GM18499 (cell line): ENCODE measurements around the gene MEIOB.

ENCODE experiments used
- ATAC-seq: cut with Tn5 transposase; IDR thresholded peaks from one replicate; pipeline ENCODE4 v1.9.1; 2021; ENCODE audit warnings: moderate number of reproducible peaks; ENCODE audit not compliant: insufficient read depth, unreplicated experiment

Gene MEIOB

GRCh38 chr16:1834096-1834495, 37.9 kb downstream of the MEIOB start:
- ATAC-seq, result no peak

- ATAC-seq, result no peak
Measured at GRCh38 chr16:1832838-1833454, 39.0 kb downstream of the MEIOB start.

- ATAC-seq, result no peak
Measured at GRCh38 chr16:1831186-1832075, 40.5 kb downstream of the MEIOB start.

- ATAC-seq, result no peak
Measured at GRCh38 chr16:1830213-1830612, 41.8 kb downstream of the MEIOB start.

- no peak for ATAC-seq
Measured at GRCh38 chr16:1828645-1829410, 43.1 kb downstream of the MEIOB start.

- peak; percentile 51 for ATAC-seq
Measured at GRCh38 chr16:1826691-1827573, 45.0 kb downstream of the MEIOB start, which contains the start of the genes FAHD1 and HAGH. TSS of gene FAHD1 (plus strand) at chr16:1827206. CDS start at chr16:1827239, 33 bp downstream. TSS of gene HAGH (minus strand) at chr16:1826825. CDS start at chr16:1826787, 38 bp downstream.

- ATAC-seq, result peak; percentile 29
Measured at GRCh38 chr16:1825864-1826690, 45.9 kb downstream of the MEIOB start.

GRCh38 chr16:1825381-1825863, 46.5 kb downstream of the MEIOB start:
- ATAC-seq, result no peak

- no peak for ATAC-seq
Measured at GRCh38 chr16:1823821-1824220, 48.1 kb downstream of the MEIOB start.

GRCh38 chr16:1822801-1823200, 49.2 kb downstream of the MEIOB start:
- no peak for ATAC-seq

GRCh38 chr16:1821861-1822611, 49.9 kb downstream of the MEIOB start:
- ATAC-seq, result no peak

- ATAC-seq, result no peak
Measured at GRCh38 chr16:1820946-1821290, 51.0 kb downstream of the MEIOB start.

GRCh38 chr16:1820096-1820945, 51.6 kb downstream of the MEIOB start:
- ATAC-seq, result no peak

- no peak for ATAC-seq
Measured at GRCh38 chr16:1819611-1820010, 52.4 kb downstream of the MEIOB start.

GRCh38 chr16:1818873-1819525, 53.0 kb downstream of the MEIOB start:
- no peak for ATAC-seq

GRCh38 chr16:1818204-1818872, 53.6 kb downstream of the MEIOB start:
- ATAC-seq, result no peak
